Tibial artery (tissue), 4 donors: ENCODE measurements around the gene BBS7.
A peak's percentile ranks its signal among the peaks of the same experiment; 100 is the strongest.

ENCODE experiments used
- DNase-seq, 2 donors: peaks; one replicate each; pipeline ENCODE4 v3.0.0-alpha.2; 2019
- H3K27ac ChIP-seq, 2 donors: fragments of 200-600 bp; sonication (generic) in 1 of 2; 1 replicate in 1 of 2; 2 replicates in 1 of 2; pipeline ENCODE4 v1.5.1; 2018 to 2019; ENCODE audit warnings: mild to moderate bottlenecking in 1 of 2
- H3K27me3 ChIP-seq, 2 donors: fragments of 200-600 bp; sonication (generic) in 1 of 2; one replicate each; pipeline versions ENCODE4 v1.5.1 to v1.6.0; 2016 to 2019
- H3K36me3 ChIP-seq, 3 donors: fragments of 200-600 bp; sonication (generic) in 2 of 3; one replicate each; pipeline ENCODE4 v1.5.1; 2016 to 2019; ENCODE audit warnings: mild to moderate bottlenecking in 2 of 3
- H3K4me1 ChIP-seq, 4 donors: fragments of 200-600 bp; sonication (generic) in 2 of 4; 1 replicate in 3 of 4; 2 replicates in 1 of 4; pipeline ENCODE4 v1.5.1; 2016 to 2019
- H3K4me3 ChIP-seq, 2 donors: fragments of 200-600 bp; sonication (generic) in 1 of 2; 1 replicate in 1 of 2; 2 replicates in 1 of 2; pipeline ENCODE4 v1.5.1; 2018 to 2019; ENCODE audit warnings: mild to moderate bottlenecking in 2 of 2
- H3K9me3 ChIP-seq, 3 donors: fragments of 200-600 bp; sonication (generic) in 1 of 3; one replicate each; pipeline ENCODE4 v1.5.1; 2016 to 2019
- CTCF ChIP-seq, 2 experiments: fragments of 200-600 bp in 1 of 2; fragments of 450-650 bp in 1 of 2; IDR thresholded peaks; one replicate each; pipeline ENCODE4 v1.5.1; 2017 to 2019; ENCODE audit warnings: antibody characterized with exemption in 2 of 2, mild to moderate bottlenecking in 1 of 2, moderate library complexity in 1 of 2
- intact Hi-C: fragments of 100-400 bp; cut with DNase I; formaldehyde crosslinking; loops from one replicate; pipeline ENCODE4 v1.15.0; 2023; ENCODE audit warnings: low total_unique reads

BBS7 gene

GRCh38 chr4:121869841-121870822 lies at the start of gene BBS7:
Gene BBS7 (minus strand): TSS chr4:121870474. CDS start chr4:121870313, 161 bp downstream.
- H3K4me1 ChIP-seq: peaks cover 0 to 15% (median 6%) of the 10 kb centered on the region in 4 donors
- H3K4me3 ChIP-seq: peak within 1 kb of the TSS; percentile 86 to 90
- TF ChIP-seq CTCF (IDR thresholded peaks at IDR 0.05): no peak
- intact Hi-C loops: loop anchor here (5.0 kb wide), 1 partner anchor 48 kb away; the partner anchor contains the start of gene CCNA2
- peak within 1 kb of the TSS; percentile 93 to 94 for H3K27ac ChIP-seq
- H3K9me3 ChIP-seq: no peaks in the 10 kb centered on the region
- H3K36me3 ChIP-seq: peaks cover 8 to 17% (median 13%) of the 10 kb centered on the region in 3 donors
- no peaks in the 10 kb centered on the region for H3K27me3 ChIP-seq
- peak; percentile 98 to 99 for DNase-seq

GRCh38 chr4:121913667-121914066 lies 43.4 kb upstream of the BBS7 start:
- intact Hi-C loops: no loop called here
- DNase-seq: no peak
- no peaks in the 10 kb centered on the region for H3K4me1 ChIP-seq

GRCh38 chr4:121908346-121908745 lies 38.1 kb upstream of the BBS7 start:
- intact Hi-C loops: no loop called here
- no peak for TF ChIP-seq CTCF (IDR thresholded peaks at IDR 0.05)
- DNase-seq: no peak

More at GRCh38 chr4:121913667-121914066, 43.4 kb upstream of the BBS7 start:
- Histone ChIP-seq H3K27me3 (no peaks in the 10 kb centered on the region), H3K27ac (no peak overlapping the region), H3K4me3 (no peak overlapping the region), H3K9me3 (no peaks in the 10 kb centered on the region), H3K36me3 (no peaks in the 10 kb centered on the region)
- TF ChIP-seq CTCF (IDR thresholded peaks at IDR 0.05): no peak

GRCh38 chr4:121900132-121900983 lies 30.1 kb upstream of the BBS7 start:
- Histone ChIP-seq H3K27me3 (no peaks in the 10 kb centered on the region), H3K4me1 (no peaks in the 10 kb centered on the region), H3K36me3 (no peaks in the 10 kb centered on the region), H3K27ac (no peak overlapping the region), H3K9me3 (no peaks in the 10 kb centered on the region), H3K4me3 (no peak overlapping the region)
- peak; percentile 65 to 66 for TF ChIP-seq CTCF (IDR thresholded peaks at IDR 0.05)
- DNase-seq: no peak
- intact Hi-C loops: no loop called here

More at GRCh38 chr4:121908346-121908745, 38.1 kb upstream of the BBS7 start:
- Histone ChIP-seq H3K4me1 (no peaks in the 10 kb centered on the region), H3K4me3 (no peak overlapping the region), H3K36me3 (no peaks in the 10 kb centered on the region), H3K27ac (no peak overlapping the region), H3K9me3 (no peaks in the 10 kb centered on the region), H3K27me3 (no peaks in the 10 kb centered on the region)

- no peaks in the 10 kb centered on the region for H3K36me3 ChIP-seq
- no peak for DNase-seq
- H3K27ac ChIP-seq: no peak overlapping the region
- no peaks in the 10 kb centered on the region for H3K4me1 ChIP-seq
- no peaks in the 10 kb centered on the region for H3K27me3 ChIP-seq
- TF ChIP-seq CTCF (IDR thresholded peaks at IDR 0.05): no peak
- intact Hi-C loops: no loop called here
- H3K9me3 ChIP-seq: no peaks in the 10 kb centered on the region
- H3K4me3 ChIP-seq: no peak overlapping the region
Observed at GRCh38 chr4:121898150-121898549, 27.9 kb upstream of the BBS7 start.
